Effector memory CD4-positive, alpha-beta T cell (primary cell): ENCODE results near the gene AKAP13.

Experiments used
- DNase-seq, 3 donors: peaks; one replicate each; pipeline ENCODE4 v3.0.0-alpha.2; 2020
- H3K27ac ChIP-seq: 2 replicates; pipeline ENCODE4 v1.7.0; 2013; ENCODE audit warnings: mild to moderate bottlenecking, low read length, moderate library complexity; ENCODE audit not compliant: insufficient read depth, poor library complexity, severe bottlenecking
- H3K27me3 ChIP-seq: replicated peaks from 2 replicates; pipeline ENCODE4 v1.7.0; 2013; ENCODE audit warnings: mild to moderate bottlenecking, low read length; ENCODE audit not compliant: insufficient read depth, control insufficient read depth, poor library complexity, severe bottlenecking
- H3K36me3 ChIP-seq: 2 replicates; pipeline ENCODE4 v1.7.0; 2013; ENCODE audit warnings: mild to moderate bottlenecking, low read length, moderate library complexity; ENCODE audit not compliant: control insufficient read depth, insufficient read depth
- H3K4me1 ChIP-seq: 2 replicates; pipeline ENCODE4 v1.7.0; 2013; ENCODE audit warnings: low read length, mild to moderate bottlenecking; ENCODE audit not compliant: control insufficient read depth, insufficient read depth, poor library complexity, severe bottlenecking
- H3K4me3 ChIP-seq: 2 replicates; pipeline ENCODE4 v1.7.0; 2013; ENCODE audit warnings: low read length, low read depth, mild to moderate bottlenecking; ENCODE audit not compliant: insufficient read depth, poor library complexity, severe bottlenecking
- H3K9me3 ChIP-seq: 2 replicates; pipeline ENCODE4 v1.7.0; 2013; ENCODE audit warnings: mild to moderate bottlenecking, low read length, moderate library complexity; ENCODE audit not compliant: control insufficient read depth

The AKAP13 gene

DNA sequence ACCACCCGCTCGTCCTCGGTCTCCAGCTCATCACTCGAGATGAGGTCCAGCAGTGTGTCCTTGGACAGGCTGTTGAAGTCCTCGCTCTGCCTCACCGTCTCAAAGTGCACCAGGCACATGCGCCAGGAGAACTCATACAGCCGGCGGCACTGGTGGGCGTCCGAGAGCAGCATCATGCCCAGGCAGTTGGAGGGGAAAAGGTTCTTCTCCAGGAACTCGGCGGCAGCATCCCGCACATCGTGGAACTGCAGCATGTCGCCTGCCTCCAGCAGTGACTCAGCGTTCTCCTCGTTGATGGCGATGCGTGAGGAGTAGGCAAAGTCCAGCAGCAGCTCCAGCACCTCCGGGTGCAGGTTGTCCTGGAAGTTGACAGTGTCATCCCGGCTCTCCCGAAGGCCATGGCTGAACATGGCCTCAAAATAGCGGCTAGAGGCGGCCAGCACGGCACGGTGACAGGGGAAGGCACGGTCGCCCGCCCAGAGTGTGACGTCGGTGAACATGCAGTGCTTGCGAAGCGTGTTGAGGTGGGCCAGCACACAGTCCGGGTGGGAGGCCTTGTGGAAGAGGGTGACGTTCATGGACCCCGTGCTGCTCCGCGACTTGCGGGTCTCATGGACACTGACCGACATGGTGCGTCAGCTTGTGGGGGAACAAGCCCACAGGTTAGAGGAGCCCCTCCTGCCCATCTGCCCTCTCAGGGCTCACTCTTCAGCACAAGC lies 388.9 kb downstream of the AKAP13 start:
- no peak for DNase-seq
- Histone ChIP-seq H3K4me1 (no peaks in the 10 kb centered on the region), H3K27me3 (no peaks in the 10 kb centered on the region), H3K4me3 (no peak overlapping the region), H3K27ac (no peak overlapping the region), H3K9me3 (no peaks in the 10 kb centered on the region), H3K36me3 (no peaks in the 10 kb centered on the region)

- Histone ChIP-seq H3K9me3 (no peaks in the 10 kb centered on the region), H3K27me3 (no peaks in the 10 kb centered on the region), H3K36me3 (no peaks in the 10 kb centered on the region), H3K4me1 (no peaks in the 10 kb centered on the region), H3K27ac (no peak overlapping the region), H3K4me3 (no peak overlapping the region)
- DNase-seq, result no peak
Observed at GRCh38 chr15:85770096-85771041, 390.0 kb downstream of the AKAP13 start.

DNA sequence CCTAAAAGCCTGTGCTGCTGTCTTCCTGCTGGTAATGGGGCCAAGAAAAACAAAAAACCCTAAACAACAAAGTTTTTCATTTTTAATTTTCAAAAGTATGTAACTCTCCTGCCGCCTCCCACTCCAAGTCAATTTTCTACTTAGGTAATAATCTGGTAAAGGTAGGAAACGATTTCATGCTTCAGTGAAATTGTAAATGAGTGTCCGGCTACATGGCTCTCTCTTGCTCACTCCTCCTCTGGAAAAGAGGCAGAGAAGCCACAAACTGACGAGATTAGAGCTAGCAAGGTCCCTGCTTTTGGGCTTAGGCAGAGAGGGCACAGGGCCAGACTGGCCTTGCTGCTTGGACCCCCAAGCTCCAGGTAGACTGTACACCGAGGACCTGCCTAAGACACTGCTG lies 390.9 kb downstream of the AKAP13 start:
- H3K27ac ChIP-seq, result no peak overlapping the region
- H3K27me3 ChIP-seq, result no peaks in the 10 kb centered on the region
- no peaks in the 10 kb centered on the region for H3K9me3 ChIP-seq
- H3K4me3 ChIP-seq, result no peak overlapping the region
- H3K4me1 ChIP-seq, result no peaks in the 10 kb centered on the region
- no peaks in the 10 kb centered on the region for H3K36me3 ChIP-seq
- DNase-seq, result no peak

GRCh38 chr15:85771781-85772445 lies 391.5 kb downstream of the AKAP13 start:
- no peak overlapping the region for H3K27ac ChIP-seq
- H3K27me3 ChIP-seq, result no peaks in the 10 kb centered on the region
- H3K4me1 ChIP-seq, result no peaks in the 10 kb centered on the region
- no peaks in the 10 kb centered on the region for H3K9me3 ChIP-seq
- H3K36me3 ChIP-seq, result no peaks in the 10 kb centered on the region
- H3K4me3 ChIP-seq, result no peak overlapping the region
- DNase-seq, result no peak

- Histone ChIP-seq H3K4me1 (no peaks in the 10 kb centered on the region), H3K9me3 (no peaks in the 10 kb centered on the region), H3K27ac (no peak overlapping the region), H3K4me3 (no peak overlapping the region), H3K36me3 (no peaks in the 10 kb centered on the region), H3K27me3 (no peaks in the 10 kb centered on the region)
- DNase-seq, result no peak
Observed at GRCh38 chr15:85772668-85773067, 392.3 kb downstream of the AKAP13 start.

DNA sequence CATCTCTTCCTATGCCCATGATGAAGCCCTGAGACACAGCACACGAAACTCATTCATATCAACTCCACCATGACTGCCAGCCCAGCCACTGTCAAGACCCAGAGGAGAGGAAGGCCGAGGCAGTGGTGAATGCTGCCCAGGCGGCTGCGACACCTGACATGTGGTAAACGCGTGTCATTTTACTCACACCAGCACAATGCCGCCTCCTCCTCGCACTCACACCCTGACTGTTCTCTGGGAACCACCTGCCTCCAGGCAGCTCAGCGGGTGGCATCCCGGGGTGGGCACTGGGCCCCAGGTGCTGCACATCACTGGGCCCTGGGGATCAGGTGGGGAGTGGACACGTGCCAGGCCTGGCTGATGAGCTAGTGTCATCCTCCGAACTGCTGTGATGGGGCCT lies 392.8 kb downstream of the AKAP13 start:
- no peak overlapping the region for H3K27ac ChIP-seq
- H3K4me1 ChIP-seq, result no peaks in the 10 kb centered on the region
- no peak overlapping the region for H3K4me3 ChIP-seq
- no peak for DNase-seq
- H3K9me3 ChIP-seq, result no peaks in the 10 kb centered on the region
- no peaks in the 10 kb centered on the region for H3K36me3 ChIP-seq
- H3K27me3 ChIP-seq, result no peaks in the 10 kb centered on the region

GRCh38 chr15:85773970-85774369 lies 393.6 kb downstream of the AKAP13 start:
- no peaks in the 10 kb centered on the region for H3K36me3 ChIP-seq
- H3K4me3 ChIP-seq, result no peak overlapping the region
- no peaks in the 10 kb centered on the region for H3K9me3 ChIP-seq
- no peak overlapping the region for H3K27ac ChIP-seq
- no peaks in the 10 kb centered on the region for H3K4me1 ChIP-seq
- H3K27me3 ChIP-seq, result no peaks in the 10 kb centered on the region
- no peak for DNase-seq

DNA sequence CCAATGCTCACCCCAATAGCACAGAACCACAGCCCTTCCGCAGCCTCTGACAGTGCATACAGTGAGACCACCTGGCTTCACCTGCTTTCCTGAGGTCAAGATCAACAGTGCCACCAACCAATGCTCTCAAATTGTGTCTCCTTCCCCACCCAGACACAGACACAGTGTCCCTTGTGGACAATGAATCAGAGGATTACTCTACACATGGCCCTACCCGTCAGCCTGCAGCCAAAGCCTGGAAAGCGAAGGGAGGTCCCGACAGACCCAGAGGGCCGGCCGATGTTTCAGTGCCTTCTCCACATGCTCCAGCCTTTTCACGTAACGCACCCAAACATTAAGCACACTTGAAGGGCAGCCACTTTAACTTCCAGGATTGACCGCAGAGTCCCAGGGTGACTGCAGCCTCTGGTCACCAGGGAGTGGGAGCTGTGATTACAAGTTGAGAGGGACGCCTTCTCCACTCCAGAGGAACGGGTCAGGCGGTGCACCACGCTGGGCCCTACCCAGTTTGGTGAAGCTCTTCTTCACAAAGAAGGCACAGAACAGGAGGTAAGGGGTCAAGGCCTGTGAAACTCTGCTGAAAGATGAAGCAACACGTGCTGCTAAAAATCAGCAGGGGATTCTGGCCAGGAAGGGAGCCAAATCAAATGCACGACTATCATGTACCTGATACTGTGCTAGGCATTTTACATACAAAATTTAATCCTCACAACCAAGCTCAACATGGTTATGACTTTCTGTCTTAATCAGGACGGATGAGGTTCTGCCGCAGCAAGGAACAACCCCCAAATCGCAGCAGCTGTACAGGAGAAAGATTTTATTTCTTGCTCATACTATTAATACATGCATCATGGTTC lies 397.1 kb downstream of the AKAP13 start:
- Histone ChIP-seq H3K36me3 (no peaks in the 10 kb centered on the region), H3K4me1 (no peaks in the 10 kb centered on the region), H3K9me3 (no peaks in the 10 kb centered on the region), H3K4me3 (no peak overlapping the region), H3K27ac (no peak overlapping the region), H3K27me3 (no peaks in the 10 kb centered on the region)
- DNase-seq, result no peak

- no peak overlapping the region for H3K4me3 ChIP-seq
- H3K9me3 ChIP-seq, result no peaks in the 10 kb centered on the region
- H3K4me1 ChIP-seq, result no peaks in the 10 kb centered on the region
- H3K27me3 ChIP-seq, result no peaks in the 10 kb centered on the region
- DNase-seq, result no peak
- no peaks in the 10 kb centered on the region for H3K36me3 ChIP-seq
- H3K27ac ChIP-seq, result no peak overlapping the region
Observed at GRCh38 chr15:85778107-85778776, 397.8 kb downstream of the AKAP13 start.
